ENCODE results near the gene IL17RD. TPM values are rescaled to one million over a fixed set of nuclear protein-coding genes. Genes with fewer than 3 reads are reported as not detected.
A peak's percentile ranks its signal among the peaks of the same experiment; 100 is the strongest.

The IL17RD gene
- total and polyA plus RNA-seq, 9 of the 15 experiments (the other 6 are each of a cell fraction or from before 2014, with no cell fraction given) = under 0.01 to 0.09 (median 0.04) TPM; not detected in 4

GRCh38 chr3:57079474-57079831 is 85.7 kb downstream of the IL17RD start:
- ChIA-PET POLR2A (no interaction called here), CTCF (ENCODE audit: low intra/inter-chr PET ratio) (no interaction called here)
- Histone ChIP-seq H3K4me1 (replicated peaks in 1 of 2; ENCODE audit: control insufficient read depth in 2 of 2, insufficient read depth in 2 of 2, low read length in 2 of 2) (peaks cover 0 to 17% of the 10 kb centered on the region in 2 experiments; a peak in 3 of 5 replicates), H3K36me3 (ENCODE audit: control insufficient read depth, insufficient read depth, low read length) (no peaks in the 10 kb centered on the region), H3K4me3 (peak overlapping the region; percentile 53), H2AFZ (ENCODE audit: low read depth, low read length) (peak overlapping the region; percentile 76), H4K20me1 (replicated peaks; ENCODE audit: control insufficient read depth, insufficient read depth, low read length) (no peaks in the 10 kb centered on the region), H3K27me3 (ENCODE audit: control insufficient read depth in 2 of 2, insufficient read depth in 2 of 2, low read length in 2 of 2) (no peaks in the 10 kb centered on the region), H3K9ac (ENCODE audit: insufficient read depth in 1 of 2, low read depth in 2 of 2, low read length in 2 of 2) (peak overlapping the region; percentile 20 to 88; a peak in 3 of 4 replicates), H3K79me2 (ENCODE audit: control insufficient read depth, insufficient read depth, low read length) (no peaks in the 10 kb centered on the region), H3K9me3 (replicated peaks; ENCODE audit: control insufficient read depth, insufficient read depth, low read depth, low read length) (no peaks in the 10 kb centered on the region), H3K27ac (ENCODE audit: extremely low read depth, low read depth, low read length) (no peak overlapping the region), H3K4me2 (ENCODE audit: insufficient read depth, low read length) (peak overlapping the region; percentile 57), H3K9me1 (ENCODE audit: control insufficient read depth, insufficient read depth, low read length) (no peaks in the 10 kb centered on the region)
- 2% methylated on average over 7 of the region's 25 CpGs for WGBS (ENCODE audit: insufficient coverage, low coverage, missing lambda C conversion rate)
- in situ Hi-C loops (cut with MboI) (no loop called here), intact Hi-C loops (cut with micrococcal nuclease) (loop anchor here (5.0 kb wide), 1 partner anchor 72 kb away; no protein-coding TSS in a partner anchor)
- no TSS peak for BruUV-seq (replicated peaks)
- FAIRE-seq (no peak), DNase-seq (ENCODE audit: extremely low read depth in 1 of 4, low spot score in 3 of 4) (peak in 3 of 4 experiments; percentile 22 to 46 (median 41)), ATAC-seq (peak; percentile 25)
- 0 out of 2 replicates have a peak, but pooled peaks have one; percentile 1 for TF ChIP-seq ZBTB7A (IDR thresholded peaks at IDR 0.05; ENCODE audit: borderline replicate concordance, control insufficient read depth, low read depth, low read length)
- TF ChIP-seq CREB5 (CRISPR knock-in tag; IDR thresholded peaks at IDR 0.05) = no peak
- TF ChIP-seq SIN3A (IDR thresholded peaks at IDR 0.05; ENCODE audit: borderline replicate concordance in 2 of 2, control insufficient read depth in 1 of 2, low read depth in 2 of 2, low read length in 2 of 2) = 0 out of 4 replicates have a peak, but pooled peaks of 1 of the 2 experiments have one; percentile 40
- TF ChIP-seq FOXK2 (conservative IDR thresholded peaks at IDR 0.05 in 1 of 2, IDR thresholded peaks at IDR 0.05 in 1 of 2; ENCODE audit: low read depth in 2 of 2) = peak in 1 of 2 experiments; percentile 47; a peak in 1 of 4 replicates
- no peak for TF ChIP-seq ZNF23 (CRISPR knock-in tag; IDR thresholded peaks at IDR 0.05)
- peak in 1 of 2 experiments; percentile 0 for TF ChIP-seq E2F6 (IDR thresholded peaks at IDR 0.05; ENCODE audit: borderline replicate concordance in 1 of 2, extremely low read depth in 1 of 2, insufficient read depth in 1 of 2, insufficient read length in 1 of 2, low read depth in 1 of 2, low read length in 1 of 2, poor library complexity in 1 of 2, severe bottlenecking in 1 of 2)
- TF ChIP-seq NKRF (IDR thresholded peaks at IDR 0.05; ENCODE audit: borderline replicate concordance) = no peak
- no peak for TF ChIP-seq PCBP2 (IDR thresholded peaks at IDR 0.05; ENCODE audit: low read depth, low read length, poor library complexity, severe bottlenecking)
- TF ChIP-seq ZNF232 (CRISPR knock-in tag; IDR thresholded peaks at IDR 0.05) = no peak
- TF ChIP-seq XRCC4 (IDR thresholded peaks at IDR 0.05; ENCODE audit: extremely low read depth, insufficient read depth, insufficient read length) = no peak
- no peak for TF ChIP-seq TAF7 (tag; IDR thresholded peaks at IDR 0.05)
- TF ChIP-seq ATF7 (IDR thresholded peaks at IDR 0.05) = peak; percentile 73
- no peak for TF ChIP-seq SRSF9 (IDR thresholded peaks at IDR 0.05; ENCODE audit: borderline replicate concordance, low read depth, low read length)
- peak; percentile 15; the same call in 1 of the 2 replicates for TF ChIP-seq PHF8 (IDR thresholded peaks at IDR 0.05; ENCODE audit: borderline replicate concordance, low read length)
- peak; percentile 77 for TF ChIP-seq L3MBTL2 (IDR thresholded peaks at IDR 0.05)
- TF ChIP-seq PKNOX1 (IDR thresholded peaks at IDR 0.05) = no peak

Data from K562 (cell line).